HUDEP-2 (cell line): ENCODE data around the gene ERF.

ENCODE experiments used
- DNase-seq, 76 experiments: peaks; one replicate each; lab custom pipeline; 2025; ENCODE audit not compliant: unreplicated experiment in 76 of 76; lab: John Stamatoyannopoulos, UW

The ERF gene

DNA sequence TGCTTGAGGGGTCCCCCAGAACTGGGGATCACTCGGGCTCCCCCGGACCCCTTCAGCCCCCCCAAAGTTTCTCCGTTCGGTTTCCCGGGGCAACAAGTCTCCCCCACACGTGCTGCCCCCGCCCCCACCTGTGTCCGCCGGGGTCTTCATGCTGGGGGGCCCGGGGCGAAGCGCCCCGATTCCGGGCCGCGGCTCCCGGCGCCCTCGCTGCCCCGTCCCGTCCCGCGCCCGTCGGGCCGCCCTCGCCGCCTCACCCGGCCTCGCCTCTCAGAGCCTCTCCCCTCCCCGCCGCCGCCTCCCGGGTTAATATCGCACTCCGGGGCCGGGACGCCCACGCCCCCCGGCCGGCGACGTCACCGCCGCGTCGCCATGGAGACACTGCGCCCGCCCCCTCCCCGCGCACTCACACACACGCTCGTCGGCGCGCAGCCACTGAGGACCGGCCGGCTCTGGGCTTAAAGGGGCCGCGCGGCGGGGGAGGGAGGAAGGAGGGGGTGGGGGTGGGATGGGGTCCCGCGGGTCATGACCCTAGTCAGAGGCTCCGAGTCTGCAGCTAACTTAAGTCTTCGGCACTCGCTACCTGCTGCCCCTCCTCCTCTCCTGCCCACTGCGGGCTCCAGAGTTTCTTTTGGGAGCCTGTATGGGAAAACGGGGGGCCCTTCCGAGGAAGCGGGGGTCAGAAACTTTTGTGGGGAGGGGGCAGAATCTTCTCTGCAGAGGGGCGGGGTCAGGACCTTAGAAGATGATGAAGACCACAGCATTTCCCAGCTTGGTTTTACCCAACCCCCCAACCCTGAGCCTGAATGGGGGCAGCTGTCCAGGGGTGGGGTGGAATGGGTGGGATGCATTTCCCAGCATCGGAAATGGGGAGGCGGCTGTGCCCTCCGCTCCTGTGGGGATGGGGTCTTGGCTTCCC, at the start of gene ERF:
Gene ERF, minus strand, starts transcription at position 279 of the 916 bp plus-strand sequence. Its CDS starts 129 bp downstream, at position 150.
- peak in 75 of 76 experiments; percentile 42 to 96 (median 91) for DNase-seq

- DNase-seq: no peak
Observed at GRCh38 chr19:42303876-42304275, 48.9 kb upstream of the ERF start.

GRCh38 chr19:42303101-42303464, 48.2 kb upstream of the ERF start:
- DNase-seq: peak in 2 of 76 experiments; percentile 66 to 74

- peak in 68 of 76 experiments; percentile 18 to 91 (median 65) for DNase-seq
Observed at GRCh38 chr19:42301646-42302203, 46.8 kb upstream of the ERF start, which contains the start of gene PRR19. PRR19 (plus strand) TSS chr19:42302132; CDS start chr19:42309585, 7,453 bp downstream.

GRCh38 chr19:42297039-42297438, 42.1 kb upstream of the ERF start:
- no peak for DNase-seq

DNA sequence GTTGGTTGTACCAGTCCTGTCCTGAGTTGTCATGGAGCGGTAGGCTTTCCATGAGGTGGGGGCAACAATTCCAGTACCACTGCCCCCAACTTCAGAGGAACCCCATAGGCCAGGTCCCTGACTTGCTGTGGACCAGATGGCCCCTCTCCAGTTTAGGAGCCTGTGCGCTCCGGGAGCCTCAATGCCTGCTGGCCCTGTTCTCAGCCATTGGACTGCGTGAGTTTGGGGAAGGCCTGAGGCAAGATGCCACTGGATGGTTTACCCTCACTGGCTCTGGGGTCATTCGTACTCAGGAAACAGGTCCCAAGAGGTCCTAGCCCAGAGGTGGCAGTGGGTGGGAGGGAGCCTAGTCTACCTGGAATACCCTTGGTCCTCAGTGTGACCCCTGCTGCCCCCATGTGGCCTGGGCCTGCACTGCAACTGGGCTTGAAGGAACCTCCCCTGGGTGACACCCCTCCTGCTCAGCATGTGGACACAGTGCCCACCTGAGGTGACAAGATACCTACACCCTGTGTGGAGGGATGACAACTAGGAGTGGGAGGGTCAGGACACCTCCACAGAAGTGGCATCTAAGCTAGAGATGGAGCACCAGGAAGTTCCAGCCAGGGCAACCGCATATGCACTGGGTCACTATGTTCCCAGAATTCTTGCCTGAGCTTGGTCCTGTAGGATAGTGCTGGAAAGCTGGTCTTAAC, 41.0 kb upstream of the ERF start:
- peak in 72 of 76 experiments; percentile 24 to 96 (median 78) for DNase-seq

GRCh38 chr19:42295342-42295741, 40.4 kb upstream of the ERF start:
- no peak for DNase-seq

GRCh38 chr19:42294471-42295137, 39.7 kb upstream of the ERF start:
- no peak for DNase-seq

DNA sequence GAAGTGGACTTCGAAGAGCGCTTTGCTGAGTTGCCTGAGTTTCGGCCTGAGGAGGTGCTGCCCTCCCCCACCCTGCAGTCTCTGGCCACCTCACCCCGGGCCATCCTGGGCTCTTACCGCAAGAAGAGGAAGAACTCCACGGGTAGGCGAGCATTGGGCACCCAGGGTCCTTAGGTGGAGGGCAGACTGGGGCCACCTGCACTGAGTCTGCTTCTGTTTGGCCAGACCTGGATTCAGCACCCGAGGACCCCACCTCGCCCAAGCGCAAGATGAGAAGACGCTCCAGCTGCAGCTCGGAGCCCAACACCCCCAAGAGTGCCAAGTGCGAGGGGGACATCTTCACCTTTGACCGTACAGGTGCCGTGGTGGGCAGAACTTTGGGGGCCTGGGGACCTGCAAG, 39.0 kb upstream of the ERF start:
- DNase-seq: no peak

GRCh38 chr19:42293540-42293939, 38.6 kb upstream of the ERF start:
- DNase-seq: no peak

- no peak for DNase-seq
Observed at GRCh38 chr19:42292963-42293362, 38.0 kb upstream of the ERF start.

GRCh38 chr19:42292042-42292960, 37.4 kb upstream of the ERF start:
- no peak for DNase-seq

DNA sequence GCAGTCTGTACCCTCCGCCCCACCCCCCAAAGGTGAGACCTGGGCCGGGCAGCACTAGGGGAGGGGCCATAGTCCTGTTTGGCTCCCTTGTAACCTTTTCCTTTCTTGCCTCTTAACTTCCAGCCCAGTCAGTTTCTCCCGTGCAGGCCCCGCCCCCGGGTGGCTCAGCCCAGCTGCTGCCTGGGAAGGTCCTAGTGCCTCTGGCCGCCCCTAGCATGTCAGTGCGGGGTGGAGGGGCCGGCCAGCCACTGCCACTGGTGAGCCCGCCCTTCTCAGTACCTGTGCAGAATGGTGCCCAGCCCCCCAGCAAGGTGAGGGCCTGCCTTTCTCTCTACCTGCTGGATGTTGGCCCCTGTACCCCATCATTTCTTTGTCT, 36.5 kb upstream of the ERF start:
- DNase-seq: no peak

- peak in 60 of 76 experiments; percentile 21 to 76 (median 58) for DNase-seq
Observed at GRCh38 chr19:42290523-42291434, 35.9 kb upstream of the ERF start.

DNA sequence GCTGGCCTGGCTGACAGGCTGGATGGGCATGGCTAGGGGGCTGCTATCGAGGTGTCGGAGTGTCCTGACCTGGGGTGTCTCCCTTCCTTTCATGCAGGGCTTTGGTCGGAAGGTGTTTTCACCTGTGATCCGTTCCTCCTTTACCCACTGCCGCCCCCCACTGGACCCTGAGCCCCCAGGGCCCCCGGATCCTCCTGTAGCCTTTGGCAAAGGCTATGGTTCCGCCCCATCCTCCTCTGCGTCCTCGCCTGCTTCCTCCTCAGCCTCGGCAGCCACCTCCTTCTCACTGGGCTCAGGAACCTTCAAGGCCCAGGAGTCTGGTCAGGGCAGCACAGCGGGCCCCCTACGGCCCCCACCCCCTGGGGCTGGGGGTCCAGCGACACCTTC, 35.2 kb upstream of the ERF start:
- no peak for DNase-seq

GRCh38 chr19:42289556-42290041, 34.7 kb upstream of the ERF start:
- no peak for DNase-seq

DNA sequence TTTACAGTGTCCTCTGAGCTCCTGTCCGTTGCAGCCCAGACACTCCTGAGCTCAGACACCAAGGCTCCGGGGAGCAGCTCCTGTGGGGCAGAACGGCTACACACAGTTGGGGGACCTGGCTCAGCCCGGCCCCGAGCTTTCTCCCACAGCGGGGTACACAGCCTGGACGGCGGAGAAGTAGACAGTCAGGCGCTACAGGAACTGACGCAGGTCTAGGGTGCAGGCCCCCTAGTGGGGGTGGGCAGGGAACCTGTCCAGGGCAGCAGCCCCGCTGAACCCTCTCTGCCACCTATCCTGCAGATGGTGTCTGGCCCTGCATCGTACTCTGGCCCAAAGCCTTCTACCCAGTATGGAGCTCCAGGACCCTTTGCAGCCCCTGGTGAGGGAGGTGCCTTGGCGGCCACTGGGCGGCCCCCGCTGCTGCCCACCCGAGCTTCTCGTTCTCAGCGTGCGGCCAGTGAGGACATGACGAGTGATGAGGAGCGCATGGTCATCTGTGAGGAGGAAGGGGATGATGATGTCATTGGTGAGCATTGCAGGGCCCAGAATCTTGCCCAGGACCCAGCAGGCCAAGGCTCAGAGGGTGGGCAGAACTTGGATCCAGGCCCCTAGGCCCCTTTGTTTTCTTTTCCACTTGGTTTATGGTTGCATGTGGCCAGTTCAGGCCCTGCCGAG, 34.1 kb upstream of the ERF start:
- DNase-seq: no peak

DNA sequence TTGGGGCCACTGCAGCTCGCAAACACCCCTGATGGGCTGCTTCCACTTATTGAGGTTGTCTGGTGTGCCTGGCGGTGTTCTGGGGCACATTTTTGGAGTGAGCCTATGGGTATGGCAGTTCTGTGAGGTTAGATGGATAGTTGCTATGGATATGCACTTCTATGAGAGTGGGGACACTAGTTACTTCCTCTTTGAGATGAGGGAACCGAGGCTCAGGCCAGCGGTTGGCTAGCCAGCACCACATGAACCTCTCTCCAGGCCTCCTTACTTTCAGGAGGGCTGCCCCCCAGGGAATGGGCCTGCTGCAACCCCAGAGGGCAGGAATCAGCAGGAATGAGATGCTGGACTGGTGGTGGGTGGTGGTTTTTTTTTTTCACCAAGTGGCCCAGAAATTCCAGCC, 33.5 kb upstream of the ERF start:
- peak in 3 of 76 experiments; percentile 9 to 48 (median 18) for DNase-seq
